GM20000 (cell line): Measurements from ENCODE around the gene NFATC1.
A peak's percentile ranks its signal among the peaks of the same experiment; 100 is the strongest.

Experiments used
- DNase-seq: peaks from one replicate; pipeline ENCODE4 v3.0.0; 2012; ENCODE audit warnings: low spot score
- CTCF ChIP-seq: IDR thresholded peaks from 2 replicates; pipeline ENCODE4 v1.5.1; 2012; ENCODE audit warnings: mild to moderate bottlenecking, control low read depth; ENCODE audit errors: extremely low read depth, missing control alignments

Gene NFATC1

GRCh38 chr18:79382681-79383387, 12.9 kb upstream of the NFATC1 start:
- TF ChIP-seq CTCF = no peak
- no peak for DNase-seq

- DNase-seq = no peak
- no peak for TF ChIP-seq CTCF
Measured at GRCh38 chr18:79383388-79384056, 12.2 kb upstream of the NFATC1 start.

- no peak for DNase-seq
Measured at GRCh38 chr18:79384151-79384807, 11.5 kb upstream of the NFATC1 start.

GRCh38 chr18:79384834-79385233, 10.9 kb upstream of the NFATC1 start:
- DNase-seq = no peak
- TF ChIP-seq CTCF = no peak

More at GRCh38 chr18:79384151-79384807, 11.5 kb upstream of the NFATC1 start:
- no peak for TF ChIP-seq CTCF

- DNase-seq = no peak
- no peak for TF ChIP-seq CTCF
Measured at GRCh38 chr18:79385326-79385707, 10.4 kb upstream of the NFATC1 start.

GRCh38 chr18:79385708-79386341, 9.9 kb upstream of the NFATC1 start:
- DNase-seq = peak; percentile 48
- TF ChIP-seq CTCF = no peak

GRCh38 chr18:79386547-79386946, 9.2 kb upstream of the NFATC1 start:
- no peak for TF ChIP-seq CTCF
- DNase-seq = no peak
